DMS53 treated with DMSO at 0.1 percent for 48 hours (cell line): Measurements from ENCODE around the gene SUPT6H.
"Not testable (repeated sequence)": the region's sequence is repeated elsewhere in the genome, so short reads cannot be mapped to it uniquely, and the experiment has no call there.

Experiments
- DNase-seq: peaks from one replicate; lab custom pipeline; 2025; ENCODE audit not compliant: unreplicated experiment; lab: John Stamatoyannopoulos, UW

Gene SUPT6H

GRCh38 chr17:28646039-28646754 lies 15.8 kb upstream of the SUPT6H start:
- no peak for DNase-seq

GRCh38 chr17:28648698-28649097 lies 13.3 kb upstream of the SUPT6H start:
- DNase-seq, result no peak

DNA sequence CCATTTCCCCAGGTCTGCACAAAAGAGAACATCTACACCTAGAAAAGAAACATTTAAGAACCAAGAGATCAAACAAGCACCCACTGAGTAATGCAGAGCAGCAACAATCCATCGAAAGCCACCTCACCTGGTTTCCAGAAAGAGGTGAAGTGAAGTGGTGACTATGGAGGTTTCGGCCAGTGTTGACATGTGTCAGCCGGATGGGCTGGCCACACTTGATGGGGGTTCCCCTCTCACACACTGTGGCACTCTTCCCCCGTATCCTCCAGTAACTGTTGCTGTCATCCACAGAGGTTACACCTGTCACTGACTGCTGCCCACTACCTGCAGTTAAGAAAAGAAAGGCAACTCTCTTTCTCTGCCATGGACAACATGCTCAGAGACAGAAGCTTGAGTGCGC lies 6.8 kb upstream of the SUPT6H start:
- no peak for DNase-seq

DNA sequence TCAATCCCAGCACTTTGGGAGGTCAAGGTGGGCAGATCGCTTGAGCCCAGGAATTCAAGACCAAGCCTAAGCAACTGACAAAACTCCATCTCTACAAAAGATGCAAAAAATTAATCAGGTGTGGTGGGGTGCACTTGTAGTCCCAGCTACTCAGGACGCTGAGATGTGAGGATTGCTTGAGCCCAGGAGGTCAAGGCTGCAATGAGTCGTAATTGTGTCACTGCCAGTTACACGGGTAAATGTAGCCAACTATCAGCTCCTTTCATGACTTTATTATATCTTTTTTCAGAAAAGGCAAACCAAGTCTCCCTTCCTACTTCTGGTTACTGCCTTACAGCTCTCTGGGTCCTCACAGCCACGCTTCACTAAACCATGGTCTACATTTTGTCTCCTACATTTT lies 4.2 kb upstream of the SUPT6H start:
- DNase-seq, result no peak

DNA sequence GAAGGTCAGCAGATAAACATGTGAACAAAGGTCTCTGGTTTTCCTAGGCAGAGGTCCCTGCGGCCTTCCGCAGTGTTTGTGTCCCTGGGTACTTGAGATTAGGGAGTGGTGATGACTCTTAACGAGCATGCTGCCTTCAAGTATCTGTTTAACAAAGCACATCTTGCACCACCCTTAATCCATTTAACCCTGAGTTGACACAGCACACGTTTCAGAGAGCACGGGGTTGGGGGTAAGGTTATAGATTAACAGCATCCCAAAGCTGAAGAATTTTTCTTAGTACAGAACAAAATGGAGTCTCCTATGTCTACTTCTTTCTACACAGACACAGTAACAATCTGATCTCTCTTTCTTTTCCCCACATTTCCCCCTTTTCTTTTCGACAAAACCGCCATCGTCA lies 3.7 kb upstream of the SUPT6H start:
- not testable (repeated sequence) for DNase-seq

DNA sequence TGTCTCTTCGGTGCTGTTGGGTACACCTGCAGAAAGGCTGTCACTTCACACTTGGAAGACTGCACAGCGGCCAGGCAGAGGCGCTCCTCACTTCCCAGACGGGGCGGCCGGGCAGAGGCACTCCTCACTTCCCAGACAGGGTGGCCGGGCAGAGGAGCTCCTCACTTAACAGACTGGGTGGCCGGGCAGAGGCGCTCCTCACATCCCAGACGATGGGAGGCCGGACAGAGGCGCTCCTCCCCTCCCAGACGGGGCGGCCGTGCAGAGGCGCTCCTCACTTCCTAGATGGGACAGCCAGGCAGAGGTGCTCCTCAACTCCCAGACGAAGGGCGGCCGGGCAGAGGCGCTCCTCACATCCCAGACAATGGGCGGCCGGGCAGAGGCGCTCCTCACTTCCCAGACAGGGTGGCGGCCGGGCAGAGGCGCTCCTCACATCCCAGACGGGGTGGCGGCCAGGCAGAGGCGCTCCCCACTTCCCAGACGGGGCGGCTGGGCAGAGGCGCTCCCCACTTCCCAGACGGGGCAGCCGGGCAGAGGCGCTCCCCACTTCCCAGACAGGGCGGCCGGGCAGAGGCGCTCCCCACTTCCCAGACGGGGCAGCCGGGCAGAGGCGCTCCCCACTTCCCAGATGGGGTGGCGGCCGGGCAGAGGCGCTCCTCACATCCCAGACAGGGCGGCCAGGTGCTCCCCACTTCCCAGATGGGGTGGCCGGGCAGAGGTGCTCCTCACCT lies 3.1 kb upstream of the SUPT6H start:
- not testable (repeated sequence) for DNase-seq

GRCh38 chr17:28659497-28659881 lies 2.5 kb upstream of the SUPT6H start:
- DNase-seq, result not testable (repeated sequence)

DNA sequence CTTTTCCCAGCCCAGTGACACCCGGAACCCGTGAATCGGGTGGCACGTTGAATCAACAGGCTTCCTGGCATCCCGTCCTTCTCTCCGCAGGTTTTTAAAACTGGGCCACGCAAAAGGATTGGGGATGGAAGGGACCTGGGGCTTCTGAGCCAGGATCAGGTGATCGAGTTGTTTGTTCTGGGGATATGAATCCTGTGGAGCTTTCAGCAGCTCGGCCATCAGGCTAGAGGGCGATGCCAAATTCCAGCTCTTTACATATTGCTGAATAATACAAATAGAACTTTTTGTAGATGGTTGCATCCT lies 473 bp downstream of the SUPT6H start:
- DNase-seq, result no peak

DNA sequence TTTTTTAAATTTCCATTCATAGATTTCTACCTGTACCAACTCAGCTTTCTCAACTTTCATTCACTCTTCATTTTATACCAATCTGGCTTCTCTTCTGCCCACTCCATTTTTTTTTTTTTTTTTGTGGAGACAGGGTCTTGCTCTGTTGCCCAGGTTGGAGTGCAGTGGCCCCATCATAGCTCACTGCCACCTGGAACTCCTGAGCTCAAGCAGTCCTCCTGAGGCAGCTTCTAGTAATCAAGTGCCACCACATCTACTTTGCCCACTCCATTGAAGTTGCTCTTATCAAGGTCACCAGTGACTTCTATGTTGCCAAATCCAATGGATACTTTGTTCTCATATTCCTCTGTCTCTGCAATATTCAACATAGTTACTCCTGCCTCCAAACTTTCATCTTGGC lies 1.7 kb downstream of the SUPT6H start:
- DNase-seq, result no peak

GRCh38 chr17:28665994-28666393 lies 4.0 kb downstream of the SUPT6H start:
- DNase-seq, result no peak

DNA sequence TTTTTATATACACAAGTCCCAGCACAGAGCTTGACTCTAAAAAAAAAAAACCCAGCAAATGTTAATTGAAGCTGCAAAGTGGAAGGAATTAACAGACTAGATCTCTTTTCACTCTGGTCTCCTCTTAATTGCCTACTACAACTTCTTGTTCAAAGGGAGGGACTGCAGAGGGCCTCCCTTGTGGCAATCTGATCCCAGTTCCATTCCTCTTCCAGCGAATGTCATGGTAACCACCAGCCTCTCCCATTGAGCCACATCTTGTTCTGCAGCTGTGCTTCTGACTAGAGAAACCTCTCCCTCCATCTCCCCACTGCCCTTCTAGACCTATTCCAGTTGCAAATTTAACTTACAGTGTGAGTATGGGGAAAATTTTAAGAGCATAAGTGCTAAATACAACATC lies 5.9 kb downstream of the SUPT6H start:
- no peak for DNase-seq

GRCh38 chr17:28669918-28670317 lies 7.9 kb downstream of the SUPT6H start:
- no peak for DNase-seq

- DNase-seq, result no peak
Observed at GRCh38 chr17:28675490-28675889, 13.5 kb downstream of the SUPT6H start.

GRCh38 chr17:28675980-28676379 lies 14.0 kb downstream of the SUPT6H start:
- no peak for DNase-seq

DNA sequence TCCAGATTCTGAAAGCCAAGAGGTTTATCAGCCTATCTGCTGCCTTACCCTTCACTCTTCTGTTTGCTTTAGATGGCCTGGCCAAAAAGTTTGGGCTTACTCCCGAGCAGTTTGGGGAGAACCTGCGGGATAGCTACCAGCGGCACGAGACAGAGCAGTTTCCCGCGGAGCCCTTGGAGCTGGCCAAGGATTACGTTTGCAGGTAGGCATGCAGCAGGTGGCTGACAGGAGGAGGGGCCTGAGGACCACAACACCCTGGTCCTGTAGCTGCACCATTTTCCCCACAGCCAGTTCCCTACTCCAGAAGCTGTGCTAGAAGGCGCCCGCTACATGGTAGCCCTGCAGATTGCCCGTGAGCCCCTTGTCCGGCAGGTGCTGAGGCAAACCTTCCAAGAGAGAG lies 20.6 kb downstream of the SUPT6H start:
- no peak for DNase-seq

GRCh38 chr17:28684963-28685362 lies 23.0 kb downstream of the SUPT6H start:
- DNase-seq, result peak; percentile 44

DNA sequence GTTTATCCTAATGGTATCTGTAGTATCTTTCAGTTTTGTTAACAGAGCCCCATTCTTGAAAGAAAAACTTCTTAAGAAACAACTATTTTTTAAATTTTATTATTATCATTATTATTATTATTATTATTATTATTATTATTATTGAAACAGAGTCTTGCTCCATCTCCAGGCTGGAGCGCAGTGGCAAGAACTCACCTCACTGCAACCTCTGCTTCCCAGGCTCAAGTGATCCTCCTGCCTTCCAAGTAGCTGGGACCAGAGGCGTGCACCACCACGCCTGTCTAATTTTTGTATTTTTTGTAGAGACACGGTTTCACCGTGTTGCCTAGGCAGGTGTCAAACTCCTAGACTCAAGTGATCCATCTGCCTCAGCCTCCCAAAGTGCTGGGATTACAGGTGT lies 23.4 kb downstream of the SUPT6H start:
- DNase-seq, result no peak

GRCh38 chr17:28686296-28686695 lies 24.3 kb downstream of the SUPT6H start:
- DNase-seq, result no peak

GRCh38 chr17:28688481-28688880 lies 26.5 kb downstream of the SUPT6H start:
- no peak for DNase-seq

- no peak for DNase-seq
Observed at GRCh38 chr17:28689011-28689410, 27.0 kb downstream of the SUPT6H start.

- no peak for DNase-seq
Observed at GRCh38 chr17:28693869-28694268, 31.9 kb downstream of the SUPT6H start.

GRCh38 chr17:28698253-28698941 lies 36.4 kb downstream of the SUPT6H start:
- peak; percentile 88 for DNase-seq
